GM19025 (cell line): ENCODE results near the gene LRRC1.

Experiments
- ATAC-seq: cut with Tn5 transposase; IDR thresholded peaks from one replicate; pipeline ENCODE4 v1.9.1; 2021; ENCODE audit warnings: mild to moderate bottlenecking, low read depth, moderate library complexity; ENCODE audit not compliant: unreplicated experiment

LRRC1 gene

GRCh38 chr6:53813801-53814200 is 19.0 kb downstream of the LRRC1 start:
- ATAC-seq, result no peak

GRCh38 chr6:53814353-53814752 is 19.5 kb downstream of the LRRC1 start:
- no peak for ATAC-seq

GRCh38 chr6:53815381-53816119 is 20.7 kb downstream of the LRRC1 start:
- ATAC-seq, result no peak

- ATAC-seq, result no peak
These were observed 24.2 kb downstream of the LRRC1 start for GRCh38 chr6:53818858-53819609.

- no peak for ATAC-seq
These were observed 27.8 kb downstream of the LRRC1 start for GRCh38 chr6:53822401-53823125.

- ATAC-seq, result no peak
These were observed 29.9 kb downstream of the LRRC1 start for GRCh38 chr6:53824714-53825113.

- ATAC-seq, result no peak
These were observed 30.9 kb downstream of the LRRC1 start for GRCh38 chr6:53825532-53826321.

GRCh38 chr6:53827531-53827930 is 32.7 kb downstream of the LRRC1 start:
- ATAC-seq, result no peak

GRCh38 chr6:53828215-53828614 is 33.4 kb downstream of the LRRC1 start:
- no peak for ATAC-seq

GRCh38 chr6:53828966-53829697 is 34.3 kb downstream of the LRRC1 start:
- ATAC-seq, result no peak

- no peak for ATAC-seq
These were observed 35.0 kb downstream of the LRRC1 start for GRCh38 chr6:53829698-53830221.

- no peak for ATAC-seq
These were observed 35.6 kb downstream of the LRRC1 start for GRCh38 chr6:53830366-53830765.

- ATAC-seq, result no peak
These were observed 36.5 kb downstream of the LRRC1 start for GRCh38 chr6:53831081-53831869.

- ATAC-seq, result no peak
These were observed 37.3 kb downstream of the LRRC1 start for GRCh38 chr6:53831936-53832660.

GRCh38 chr6:53833155-53833554 is 38.4 kb downstream of the LRRC1 start:
- no peak for ATAC-seq

GRCh38 chr6:53834132-53834531 is 39.3 kb downstream of the LRRC1 start:
- no peak for ATAC-seq

- no peak for ATAC-seq
These were observed 43.3 kb downstream of the LRRC1 start for GRCh38 chr6:53837865-53838769.
